CD4-positive, alpha-beta T cell (primary cell): ENCODE data around the gene BARX1. TPM values are rescaled to one million over a fixed set of nuclear protein-coding genes. Genes with fewer than 3 reads are reported as not detected.
A peak's percentile ranks its signal among the peaks of the same experiment; 100 is the strongest.

Experiments used
- ATAC-seq: fragments of 200-7000 bp; cut with Tn5 transposase; one replicate; pipeline ENCODE4 v1.10.0; 2022; ENCODE audit warnings: mild to moderate bottlenecking; ENCODE audit not compliant: poor library complexity
- CTCF ChIA-PET: fragments of 350-600 bp; sonication (Branson Sonifier 250); formaldehyde crosslinking; loops from one replicate; lab custom pipeline; 2021; ENCODE audit warnings: antibody characterized with exemption, inconsistent platforms; lab: Charles Lee
- POLR2A ChIA-PET: fragments of 350-600 bp; sonication (Branson Sonifier 250); formaldehyde crosslinking; loops from one replicate; lab custom pipeline; 2021; ENCODE audit warnings: antibody characterized with exemption, inconsistent platforms; lab: Charles Lee
- DNase-seq, 14 experiments: peaks; one replicate each; pipeline ENCODE4 v3.0.0-alpha.2; 2013 to 2020; ENCODE audit warnings: mixed read lengths in 2 of 14
- H3K27ac ChIP-seq, 2 donors: one replicate each; pipeline versions ENCODE4 v1.5.1 to v1.7.0; 2013; ENCODE audit warnings: low read length in 2 of 2, low read depth in 1 of 2, mild to moderate bottlenecking in 1 of 2
- H3K27me3 ChIP-seq, 2 experiments: 1 replicate in 1 of 2; 2 replicates in 1 of 2; pipeline versions ENCODE4 v1.6.1 to v1.7.0; 2013; ENCODE audit warnings: low read length in 2 of 2, control low read depth in 1 of 2, mild to moderate bottlenecking in 1 of 2, moderate library complexity in 1 of 2; ENCODE audit not compliant: insufficient read depth in 2 of 2, control insufficient read depth in 1 of 2
- H3K36me3 ChIP-seq: one replicate; pipeline ENCODE4 v1.6.1; 2013; ENCODE audit warnings: low read length, control low read depth; ENCODE audit not compliant: insufficient read depth
- H3K4me1 ChIP-seq: one replicate; pipeline ENCODE4 v1.6.1; 2013; ENCODE audit warnings: low read length, control low read depth; ENCODE audit not compliant: insufficient read depth
- H3K4me3 ChIP-seq: one replicate; pipeline ENCODE4 v1.5.1; 2013; ENCODE audit warnings: mild to moderate bottlenecking, low read length, moderate library complexity
- H3K9me3 ChIP-seq, 2 experiments: 1 replicate in 1 of 2; 2 replicates in 1 of 2; pipeline versions ENCODE4 v1.6.1 to v1.7.0; 2013; ENCODE audit warnings: low read length in 2 of 2, mild to moderate bottlenecking in 2 of 2, control low read depth in 1 of 2, moderate library complexity in 1 of 2; ENCODE audit not compliant: control insufficient read depth in 1 of 2, insufficient read depth in 1 of 2
- H3K27ac Mint-ChIP-seq: one replicate; pipeline ENCODE4 v1.8.0; 2020; ENCODE audit warnings: mixed read lengths
- H3K27me3 Mint-ChIP-seq: one replicate; pipeline ENCODE4 v1.8.0; 2021; ENCODE audit warnings: mixed read lengths
- H3K36me3 Mint-ChIP-seq: one replicate; pipeline ENCODE4 v1.8.0; 2021; ENCODE audit warnings: low read depth, mixed read lengths
- H3K4me1 Mint-ChIP-seq: one replicate; pipeline ENCODE4 v1.8.0; 2021; ENCODE audit warnings: low read depth, mixed read lengths
- H3K4me3 Mint-ChIP-seq: one replicate; pipeline ENCODE4 v1.8.0; 2020; ENCODE audit warnings: mild to moderate bottlenecking, mixed read lengths
- H3K9me3 Mint-ChIP-seq: one replicate; pipeline ENCODE4 v1.8.0; 2020; ENCODE audit warnings: mixed read lengths
- CTCF ChIP-seq: fragments of 200-600 bp; IDR thresholded peaks from one replicate; pipeline ENCODE4 v1.8.0; 2022; ENCODE audit warnings: antibody characterized with exemption, mild to moderate bottlenecking
- intact Hi-C, 2 experiments: fragments of 100-400 bp; cut with DNase I in 1 of 2; cut with micrococcal nuclease in 1 of 2; formaldehyde crosslinking; loops; one replicate each; pipeline versions ENCODE4 v1.15.1 to v1.9.0; 2023 to 2025; cut with DNase I, micrococcal nuclease
- total RNA-seq, 174 experiments: library from RNA in 2 of 174; stranded (reverse) in 2 of 174; gene quantifications; one replicate each; pipeline ENCODE4 v1.2.3 and lab custom pipeline; 2021 to 2026

The BARX1 gene
- total RNA-seq, 2 experiments from 2014 or later = 0.17 to 0.33 TPM

- ChIA-PET CTCF (no interaction called here), POLR2A (no interaction called here)
- no peak for TF ChIP-seq CTCF
- Histone ChIP-seq H3K4me1 (peaks cover 17% of the 10 kb centered on the region), H3K4me3 (no peak overlapping the region), H3K27me3 (no peaks in the 10 kb centered on the region), H3K27ac (no peak overlapping the region), H3K36me3 (no peaks in the 10 kb centered on the region), H3K9me3 (no peaks in the 10 kb centered on the region)
- Mint-ChIP-seq H3K9me3 (no peaks in the 10 kb centered on the region), H3K27me3 (peaks cover 11% of the 10 kb centered on the region), H3K4me1 (peaks cover 6% of the 10 kb centered on the region), H3K27ac (no peak overlapping the region), H3K36me3 (no peaks in the 10 kb centered on the region), H3K4me3 (no peak overlapping the region)
- ATAC-seq (no peak), DNase-seq (no peak)
- intact Hi-C loops = no loop called here
Observed at GRCh38 chr9:93910196-93910595, 45.0 kb downstream of the BARX1 start.

- no peak for DNase-seq
- Mint-ChIP-seq H3K4me3 (no peak overlapping the region), H3K4me1 (peaks cover 6% of the 10 kb centered on the region), H3K27ac (no peak overlapping the region), H3K36me3 (no peaks in the 10 kb centered on the region), H3K27me3 (peaks cover 11% of the 10 kb centered on the region), H3K9me3 (no peaks in the 10 kb centered on the region)
- no peaks in the 10 kb centered on the region for H3K9me3 ChIP-seq
- H3K36me3 ChIP-seq = no peaks in the 10 kb centered on the region
- TF ChIP-seq CTCF = no peak
- no peak for ATAC-seq
- no peak overlapping the region for H3K4me3 ChIP-seq
- H3K27ac ChIP-seq = no peak overlapping the region
- H3K27me3 ChIP-seq = no peaks in the 10 kb centered on the region
- CTCF ChIA-PET = no interaction called here
- intact Hi-C loops = no loop called here
- POLR2A ChIA-PET = no interaction called here
- peaks cover 17% of the 10 kb centered on the region for H3K4me1 ChIP-seq
Observed at GRCh38 chr9:93909242-93909616, 45.9 kb downstream of the BARX1 start.

GRCh38 chr9:93908591-93909241 is 46.4 kb downstream of the BARX1 start:
- DNase-seq (peak in 2 of 14 experiments; percentile 5 to 9), ATAC-seq (no peak)
- Mint-ChIP-seq H3K4me1 (peaks cover 6% of the 10 kb centered on the region), H3K4me3 (no peak overlapping the region), H3K27ac (no peak overlapping the region), H3K27me3 (peaks cover 11% of the 10 kb centered on the region), H3K36me3 (no peaks in the 10 kb centered on the region), H3K9me3 (no peaks in the 10 kb centered on the region)
- POLR2A ChIA-PET = no interaction called here
- H3K4me1 ChIP-seq = peaks cover 17% of the 10 kb centered on the region
- intact Hi-C loops = no loop called here
- no peaks in the 10 kb centered on the region for H3K27me3 ChIP-seq
- H3K36me3 ChIP-seq = no peaks in the 10 kb centered on the region
- no peak for TF ChIP-seq CTCF
- CTCF ChIA-PET = no interaction called here
- no peak overlapping the region for H3K4me3 ChIP-seq
- no peaks in the 10 kb centered on the region for H3K9me3 ChIP-seq
- H3K27ac ChIP-seq = no peak overlapping the region
